ENCODE data around the gene AFF1. TPM values are rescaled to one million over a fixed set of nuclear protein-coding genes. Genes with fewer than 3 reads are reported as not detected.

The AFF1 gene
- total RNA-seq, 2 donors from 2014 or later: 43.2 to 56.2 TPM

Other genes with a start within 250 kb of the AFF1 start
- gene SLC10A6, start 85.6 kb upstream of the AFF1 start, total RNA-seq: not detected
- not detected for gene C4orf36, start 42.6 kb upstream of the AFF1 start, total RNA-seq

Measured in natural killer cell treated with Interleukin-12 subunit alpha and Interleukin-12 subunit beta and Interleukin-15 and Interleukin-18, amount 100 ng/mL, for 72 hours (primary cell).